ENCODE data around the gene UBXN1.

GRCh38 chr11:62713343-62713742 lies 34.5 kb upstream of the UBXN1 start:
- no peak for TF ChIP-seq CTCF (IDR thresholded peaks at IDR 0.05)
- no peak for TF ChIP-seq CHD4 (IDR thresholded peaks at IDR 0.05; ENCODE audit: borderline replicate concordance)
- no peak for TF ChIP-seq JUN (IDR thresholded peaks at IDR 0.05)
- no peak for TF ChIP-seq RAD21 (conservative IDR thresholded peaks at IDR 0.05 in 1 of 2, IDR thresholded peaks at IDR 0.05 in 1 of 2)
- TF ChIP-seq PBX3 (IDR thresholded peaks at IDR 0.05), result no peak
- TF ChIP-seq EHMT2 (IDR thresholded peaks at IDR 0.05; ENCODE audit: low read depth), result no peak
- no peak for TF ChIP-seq MAX (IDR thresholded peaks at IDR 0.05)
- no peak for TF ChIP-seq RFX5 (IDR thresholded peaks at IDR 0.05)
- no peak for TF ChIP-seq POLR2A (IDR thresholded peaks at IDR 0.05; ENCODE audit: low read length)
- TF ChIP-seq JUNB (IDR thresholded peaks at IDR 0.05), result no peak
- no peak for TF ChIP-seq HOXA7 (CRISPR knock-in tag; IDR thresholded peaks at IDR 0.05)
- no peak for TF ChIP-seq FOXS1 (CRISPR knock-in tag; IDR thresholded peaks at IDR 0.05)

All from A549 (cell line).